NCI-H1048 (cell line): Measurements from ENCODE around the gene PNPLA7.
"Not testable (repeated sequence)": the region's sequence is repeated elsewhere in the genome, so short reads cannot be mapped to it uniquely, and the experiment has no call there.

ENCODE experiments used
- DNase-seq: peaks from one replicate; lab custom pipeline; 2025; lab: John Stamatoyannopoulos, UW

Gene PNPLA7

GRCh38 chr9:137460363-137461315 lies 89.6 kb downstream of the PNPLA7 start:
- no peak for DNase-seq

GRCh38 chr9:137459601-137460362 lies 90.4 kb downstream of the PNPLA7 start:
- no peak for DNase-seq

GRCh38 chr9:137459152-137459600 lies 91.0 kb downstream of the PNPLA7 start, which contains the start of gene NSMF:
TSS of gene NSMF (minus strand) at chr9:137459334. CDS start at chr9:137459102, 232 bp downstream.
- peak; percentile 74 for DNase-seq

GRCh38 chr9:137458194-137459151 lies 91.7 kb downstream of the PNPLA7 start:
- DNase-seq = no peak

- no peak for DNase-seq
These were observed 92.6 kb downstream of the PNPLA7 start for GRCh38 chr9:137457406-137458193.

- no peak for DNase-seq
These were observed 93.3 kb downstream of the PNPLA7 start for GRCh38 chr9:137456864-137457405.

GRCh38 chr9:137456061-137456863 lies 93.9 kb downstream of the PNPLA7 start:
- no peak for DNase-seq

- DNase-seq = no peak
These were observed 94.7 kb downstream of the PNPLA7 start for GRCh38 chr9:137455359-137455991.

- no peak for DNase-seq
These were observed 95.4 kb downstream of the PNPLA7 start for GRCh38 chr9:137454597-137455358.

- DNase-seq = no peak
These were observed 96.0 kb downstream of the PNPLA7 start for GRCh38 chr9:137454145-137454596.

- peak; percentile 23 for DNase-seq
These were observed 96.5 kb downstream of the PNPLA7 start for GRCh38 chr9:137453643-137454081.

- DNase-seq = no peak
These were observed 97.2 kb downstream of the PNPLA7 start for GRCh38 chr9:137452761-137453642.

GRCh38 chr9:137452006-137452760 lies 98.0 kb downstream of the PNPLA7 start:
- DNase-seq = no peak

- not testable (repeated sequence) for DNase-seq
These were observed 98.8 kb downstream of the PNPLA7 start for GRCh38 chr9:137451264-137452005.

GRCh38 chr9:137450539-137451222 lies 99.5 kb downstream of the PNPLA7 start:
- DNase-seq = not testable (repeated sequence)
